Karpas-422 (cell line): ENCODE results near the gene SLC22A9. TPM values are rescaled to one million over a fixed set of nuclear protein-coding genes. Genes with fewer than 3 reads are reported as not detected.

Experiments used
- DNase-seq: peaks from one replicate; pipeline ENCODE4 v3.0.0-alpha.2; 2015
- H2AFZ ChIP-seq: fragments of 200-600 bp; sonication (generic); 2 replicates; pipeline ENCODE4 v1.6.1; 2014; ENCODE audit warnings: antibody characterized with exemption, low read length, mixed read lengths
- H3K27ac ChIP-seq: fragments of 200-600 bp; sonication (generic); 2 replicates; pipeline ENCODE4 v1.5.1; 2014; ENCODE audit warnings: mild to moderate bottlenecking, low read length, moderate library complexity
- H3K27me3 ChIP-seq: fragments of 200-600 bp; sonication (generic); 2 replicates; pipeline ENCODE4 v1.6.1; 2014; ENCODE audit warnings: low read length, mixed read lengths
- H3K36me3 ChIP-seq: fragments of 200-600 bp; sonication (generic); 2 replicates; pipeline ENCODE4 v1.6.1; 2014; ENCODE audit warnings: low read length, mixed read lengths; ENCODE audit not compliant: insufficient read depth
- H3K4me1 ChIP-seq: fragments of 200-600 bp; sonication (generic); 2 replicates; pipeline ENCODE4 v1.6.1; 2014; ENCODE audit warnings: mild to moderate bottlenecking, low read length, mixed read lengths
- H3K4me2 ChIP-seq: fragments of 200-600 bp; sonication (generic); 2 replicates; pipeline ENCODE4 v1.6.1; 2014; ENCODE audit warnings: low read length, low read depth, mild to moderate bottlenecking; ENCODE audit not compliant: poor library complexity, severe bottlenecking
- H3K4me3 ChIP-seq: fragments of 200-600 bp; sonication (generic); 2 replicates; pipeline ENCODE4 v1.5.1; 2014; ENCODE audit warnings: mild to moderate bottlenecking, antibody characterized with exemption, low read length, mixed read lengths
- H3K79me2 ChIP-seq: fragments of 200-600 bp; sonication (generic); 2 replicates; pipeline ENCODE4 v1.6.1; 2014; ENCODE audit warnings: mild to moderate bottlenecking, low read length, mixed read lengths
- H3K9ac ChIP-seq: fragments of 200-600 bp; sonication (generic); 2 replicates; pipeline ENCODE4 v1.6.0; 2014; ENCODE audit warnings: low read length
- H3K9me2 ChIP-seq: fragments of 200-600 bp; sonication (generic), shearing (Covaris generic); replicated peaks from 2 replicates; pipeline ENCODE4 v1.6.0; 2014; ENCODE audit warnings: mild to moderate bottlenecking, low read length, moderate library complexity; ENCODE audit not compliant: insufficient read depth
- H3K9me3 ChIP-seq: fragments of 300-700, 200-600 bp; sonication (generic); 2 replicates; pipeline ENCODE4 v1.6.1; 2014; ENCODE audit warnings: low read length, mixed read lengths
- H4K20me1 ChIP-seq: fragments of 200-600 bp; sonication (generic); 2 replicates; pipeline ENCODE4 v1.6.1; 2014; ENCODE audit warnings: mild to moderate bottlenecking, antibody characterized with exemption, low read length, low read depth; ENCODE audit not compliant: insufficient read depth
- total RNA-seq: library from RNA; depleted of rRNA; stranded (reverse); fragments of >200 nt; shearing (Covaris generic); gene quantifications from 2 replicates; pipeline ENCODE4 v1.2.3, GENCODE V29; 2014; ENCODE audit warnings: low replicate concordance; rRNA removed

Gene SLC22A9
- total RNA-seq, 1 experiment from 2014 or later: not detected

DNA sequence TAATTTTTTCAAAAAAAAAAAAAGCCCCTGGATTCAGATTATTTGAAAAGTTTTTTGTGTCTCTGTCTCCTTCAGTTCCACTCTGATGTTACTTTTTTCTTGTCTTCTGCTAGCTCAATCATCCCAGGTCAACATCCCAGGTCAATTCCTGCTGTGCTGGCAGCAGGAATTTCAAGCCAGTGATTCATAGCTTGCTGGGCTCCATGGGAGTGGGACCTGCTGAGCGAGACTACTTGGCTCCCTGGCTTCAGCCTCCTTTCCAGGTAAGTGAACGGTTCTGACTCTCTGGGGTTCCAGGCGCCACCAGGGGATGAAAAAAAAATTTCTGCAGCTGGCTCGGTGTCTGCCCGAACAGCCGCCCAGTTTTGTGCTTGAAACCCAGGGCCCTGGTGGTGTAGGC is 90.0 kb downstream of the SLC22A9 start:
- H3K9ac ChIP-seq: no peak overlapping the region
- H3K27ac ChIP-seq: no peak overlapping the region
- no peaks in the 10 kb centered on the region for H4K20me1 ChIP-seq
- no peak for DNase-seq
- H3K4me1 ChIP-seq: no peaks in the 10 kb centered on the region
- H3K27me3 ChIP-seq: no peaks in the 10 kb centered on the region
- no peak overlapping the region for H3K4me3 ChIP-seq
- H3K4me2 ChIP-seq: no peak overlapping the region
- H3K79me2 ChIP-seq: no peaks in the 10 kb centered on the region
- H3K36me3 ChIP-seq: no peaks in the 10 kb centered on the region
- H3K9me3 ChIP-seq: no peaks in the 10 kb centered on the region
- no peak overlapping the region for H2AFZ ChIP-seq
- no peaks in the 10 kb centered on the region for H3K9me2 ChIP-seq

Other genes starting within 250 kb of the SLC22A9 start
- not detected in 2 replicates for gene SLC22A24, start 225.6 kb upstream of the SLC22A9 start, total RNA-seq
- not detected in 2 replicates for gene SLC22A25, start 126.2 kb upstream of the SLC22A9 start, total RNA-seq
- not detected in 2 replicates for gene PLAAT5, start 121.4 kb downstream of the SLC22A9 start, total RNA-seq
- gene LGALS12, start 136.3 kb downstream of the SLC22A9 start, total RNA-seq: not detected in 2 replicates
- not detected in 2 replicates for gene PLAAT4, start 167.0 kb downstream of the SLC22A9 start, total RNA-seq
- gene PLAAT2, start 193.6 kb downstream of the SLC22A9 start, total RNA-seq: not detected in 2 replicates
- gene PLAAT3, start 244.6 kb downstream of the SLC22A9 start, total RNA-seq: 0.48 TPM in 1 of 2 replicates, not detected in the other